Spleen (tissue), 11 donors: ENCODE measurements around the gene SMARCA4. TPM values are rescaled to one million over a fixed set of nuclear protein-coding genes. Genes with fewer than 3 reads are reported as not detected.

Experiments used
- DNase-seq: peaks from one replicate; pipeline ENCODE4 v3.0.0-alpha.2; 2020
- H3K27ac ChIP-seq, 8 donors: fragments of 200-600 bp; sonication (generic) in 7 of 8; 1 replicate in 4 of 8; 2 replicates in 4 of 8; pipeline versions ENCODE4 v1.5.0 to v1.8.0; 2016 to 2021; ENCODE audit warnings: inconsistent platforms in 4 of 8, mild to moderate bottlenecking in 4 of 8, moderate library complexity in 1 of 8
- H3K27me3 ChIP-seq, 7 donors: fragments of 200-600 bp; sonication (generic) in 6 of 7; replicated peaks in 1 of 7; 1 replicate in 4 of 7; 2 replicates in 3 of 7; pipeline versions ENCODE4 v1.5.0 to v1.8.0; 2016 to 2021; ENCODE audit warnings: inconsistent platforms in 3 of 7, mild to moderate bottlenecking in 1 of 7
- H3K36me3 ChIP-seq, 6 donors: fragments of 200-600 bp; sonication (generic) in 5 of 6; 1 replicate in 4 of 6; 2 replicates in 2 of 6; pipeline versions ENCODE4 v1.5.0 to v1.8.0; 2016 to 2021; ENCODE audit warnings: inconsistent platforms in 2 of 6
- H3K4me1 ChIP-seq, 6 donors: fragments of 200-600 bp; sonication (generic) in 5 of 6; 1 replicate in 3 of 6; 2 replicates in 3 of 6; pipeline versions ENCODE4 v1.5.0 to v1.8.0; 2016 to 2021; ENCODE audit warnings: inconsistent platforms in 3 of 6
- H3K4me3 ChIP-seq, 8 donors: fragments of 200-600 bp; sonication (generic) in 7 of 8; 1 replicate in 4 of 8; 2 replicates in 4 of 8; pipeline versions ENCODE4 v1.5.0 to v1.8.0; 2016 to 2021; ENCODE audit warnings: inconsistent platforms in 4 of 8, mild to moderate bottlenecking in 4 of 8, moderate library complexity in 2 of 8
- H3K9me3 ChIP-seq, 8 donors: fragments of 200-600 bp; sonication (generic) in 7 of 8; 1 replicate in 4 of 8; 2 replicates in 4 of 8; pipeline versions ENCODE4 v1.5.0 to v1.8.0; 2016 to 2021; ENCODE audit warnings: inconsistent platforms in 4 of 8
- POLR2A ChIP-seq, 3 donors: fragments of 450-650 bp; IDR thresholded peaks; one replicate each; pipeline ENCODE4 v1.5.1; 2017; ENCODE audit warnings: antibody characterized with exemption in 3 of 3, mild to moderate bottlenecking in 1 of 3
- POLR2AphosphoS5 ChIP-seq, 3 donors: sonication (generic); formaldehyde crosslinking; IDR thresholded peaks; one replicate each; pipeline ENCODE4 v1.5.1; 2017; ENCODE audit warnings: antibody characterized with exemption in 3 of 3
- WGBS, 5 donors: extraction: QIAGEN DNeasy Blood & Tissue Kit in 3 of 5; methylation state at CpG; one replicate each; pipeline versions ENCODE4 v1.1.5 to v1.1.7; 2013 to 2018; 5-methylcytosine and 5-hydroxymethylcytosine counted together
- intact Hi-C: fragments of 100-400 bp; cut with DNase I; formaldehyde crosslinking; loops from one replicate; pipeline ENCODE4 v1.15.0; 2023; ENCODE audit warnings: low total_unique reads
- polyA plus RNA-seq, 3 donors: library from polyadenylated mRNA; stranded (reverse); fragments of 200-250 nt; gene quantifications; one replicate each; pipeline ENCODE4 v1.2.1, GENCODE V29; 2013
- total RNA-seq, 7 donors: library from RNA; depleted of rRNA in 3 of 7; stranded (reverse); fragments of >200 nt in 3 of 7; fragmentation: NEBNext Ultra II Directional in 4 of 7; extraction: Animal tissue kit (Norgen Biotek cat#: 25700) in 4 of 7; gene quantifications; one replicate each; pipeline versions ENCODE4 v1.1.0 to v1.2.1, GENCODE V29; 2016 to 2021
- TF ChIP-seq, protein P1 (sequence below), 11 experiments: fragments of 200-600 bp in 7 of 11; fragments of 450-650 bp in 4 of 11; sonication (generic) in 4 of 11; IDR thresholded peaks in 8 of 11; conservative IDR thresholded peaks in 3 of 11; 1 replicate in 7 of 11; 2 replicates in 4 of 11; pipeline versions ENCODE4 v1.4.0 to v1.8.0; 2016 to 2021; ENCODE audit warnings: antibody characterized with exemption in 11 of 11, inconsistent platforms in 4 of 11, mild to moderate bottlenecking in 1 of 11
- donor health status: healthy with polysubstance abuse.
- donor health status: DM: no; HTN: no; CAD: no; lungs with moderate emphysema.
- donor health status: DM: no; HTN: no; CAD: no.
- donor health status: Bipolar disorder and iron deficiency.
- donor health status: healthy.
- donor health status: DM: no; HTN: no; CAD: no.
- donor health status: DM: yes; HTN: yes; CAD: no.

SMARCA4 gene
- total and polyA plus RNA-seq, 10 donors = 41.6 to 95.6 (median 65.8) TPM

DNA sequence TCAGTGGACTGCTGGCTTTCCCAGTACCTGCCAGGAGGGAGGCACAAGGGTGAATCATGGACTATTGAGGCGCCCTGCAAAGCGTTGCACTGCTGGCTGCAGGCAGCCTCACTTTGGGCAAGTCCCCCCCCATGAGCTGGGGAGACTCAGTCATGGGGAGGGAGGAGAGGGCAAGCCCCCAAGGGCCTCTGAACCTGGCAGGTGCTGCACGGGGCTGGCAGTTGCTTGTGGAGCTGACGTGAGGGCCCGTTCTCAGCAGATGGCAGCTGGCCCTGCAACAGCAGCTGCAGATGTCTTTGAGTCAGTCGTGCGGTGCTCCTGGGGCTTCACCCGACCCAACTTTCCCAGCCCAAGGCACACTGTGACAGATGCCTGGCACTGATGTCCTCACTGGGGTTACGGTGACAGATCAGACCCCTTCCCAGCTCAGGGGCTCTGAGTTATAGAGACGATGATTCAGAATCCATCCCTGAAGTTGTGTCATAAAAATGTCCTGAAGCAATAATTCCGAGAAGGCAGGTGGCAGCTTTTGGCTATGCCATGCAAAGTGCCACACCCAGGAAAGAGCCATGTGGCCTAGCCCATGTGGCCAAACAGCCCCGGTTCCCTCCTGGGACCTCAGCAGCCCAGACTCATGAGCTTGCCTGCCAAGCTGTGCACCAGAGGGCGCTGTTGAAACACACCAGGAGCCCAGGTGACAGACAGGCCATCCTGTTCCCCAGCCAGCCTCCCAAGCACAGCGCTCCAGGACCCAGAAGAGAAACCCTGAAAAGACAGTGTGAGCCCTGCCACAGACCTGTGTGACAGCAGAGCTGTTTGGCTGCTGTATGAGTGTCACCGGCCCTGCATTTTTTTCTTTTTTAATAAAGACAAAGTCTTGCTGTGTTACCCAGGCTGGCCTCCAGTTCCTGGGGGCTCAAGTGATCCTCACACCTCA lies 74.9 kb downstream of the SMARCA4 start:
- peak; percentile 96 for DNase-seq
- Histone ChIP-seq H3K36me3 (peaks cover 0 to 100% (median 84%) of the 10 kb centered on the region in 6 donors), H3K4me1 (peaks cover 5 to 20% (median 11%) of the 10 kb centered on the region in 6 donors), H3K9me3 (no peaks in the 10 kb centered on the region), H3K4me3 (no peak overlapping the region), H3K27ac (peak overlapping the region in 4 of 8 donors; percentile 10 to 67 (median 22)), H3K27me3 (no peaks in the 10 kb centered on the region)
- TF ChIP-seq, protein P1, sequence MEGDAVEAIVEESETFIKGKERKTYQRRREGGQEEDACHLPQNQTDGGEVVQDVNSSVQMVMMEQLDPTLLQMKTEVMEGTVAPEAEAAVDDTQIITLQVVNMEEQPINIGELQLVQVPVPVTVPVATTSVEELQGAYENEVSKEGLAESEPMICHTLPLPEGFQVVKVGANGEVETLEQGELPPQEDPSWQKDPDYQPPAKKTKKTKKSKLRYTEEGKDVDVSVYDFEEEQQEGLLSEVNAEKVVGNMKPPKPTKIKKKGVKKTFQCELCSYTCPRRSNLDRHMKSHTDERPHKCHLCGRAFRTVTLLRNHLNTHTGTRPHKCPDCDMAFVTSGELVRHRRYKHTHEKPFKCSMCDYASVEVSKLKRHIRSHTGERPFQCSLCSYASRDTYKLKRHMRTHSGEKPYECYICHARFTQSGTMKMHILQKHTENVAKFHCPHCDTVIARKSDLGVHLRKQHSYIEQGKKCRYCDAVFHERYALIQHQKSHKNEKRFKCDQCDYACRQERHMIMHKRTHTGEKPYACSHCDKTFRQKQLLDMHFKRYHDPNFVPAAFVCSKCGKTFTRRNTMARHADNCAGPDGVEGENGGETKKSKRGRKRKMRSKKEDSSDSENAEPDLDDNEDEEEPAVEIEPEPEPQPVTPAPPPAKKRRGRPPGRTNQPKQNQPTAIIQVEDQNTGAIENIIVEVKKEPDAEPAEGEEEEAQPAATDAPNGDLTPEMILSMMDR (IDR thresholded peaks at IDR 0.05 in 8 of 11, conservative IDR thresholded peaks at IDR 0.05 in 3 of 11) = peak; percentile 81 to 96 (median 92)
- no peak for TF ChIP-seq POLR2A (IDR thresholded peaks at IDR 0.05)
- TF ChIP-seq POLR2AphosphoS5 (IDR thresholded peaks at IDR 0.05) = peak; percentile 55 to 74 (median 67)
- intact Hi-C loops = loop anchor here (5.0 kb wide), 2 partner anchors 97 to 167 kb away; no protein-coding TSS in a partner anchor
- WGBS, 5 donors = 38 to 53% (median 52%) methylated on average over 10 to 15 of the region's 15 CpGs

DNA sequence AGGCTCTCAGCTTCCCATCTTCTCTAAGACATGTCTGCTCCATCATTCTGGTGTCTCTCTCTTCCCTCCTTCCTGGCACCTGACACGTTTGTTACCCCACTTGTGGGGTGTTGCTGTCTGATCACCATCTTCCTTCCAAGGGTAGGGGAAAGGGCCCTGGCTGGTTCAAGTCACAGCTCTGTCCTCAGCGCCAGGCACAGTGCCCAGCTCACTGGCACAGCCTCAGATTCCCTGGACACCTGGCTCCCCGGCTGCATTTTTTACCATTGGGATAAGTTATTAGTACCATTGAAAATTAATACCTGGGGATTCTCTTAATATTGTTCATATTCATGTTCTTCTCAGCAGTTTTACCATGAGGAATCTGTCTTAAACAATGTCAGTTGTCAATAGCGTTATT lies 77.7 kb downstream of the SMARCA4 start:
- intact Hi-C loops = loop anchor here (5.0 kb wide), 2 partner anchors 94 to 164 kb away; no protein-coding TSS in a partner anchor
- no peak for TF ChIP-seq POLR2A (IDR thresholded peaks at IDR 0.05)
- TF ChIP-seq, protein P1 (IDR thresholded peaks at IDR 0.05 in 8 of 11, conservative IDR thresholded peaks at IDR 0.05 in 3 of 11) = no peak
- TF ChIP-seq POLR2AphosphoS5 (IDR thresholded peaks at IDR 0.05) = no peak
- H3K27me3 ChIP-seq = no peaks in the 10 kb centered on the region
- no peak for DNase-seq
- peaks cover 5 to 20% (median 11%) of the 10 kb centered on the region in 6 donors for H3K4me1 ChIP-seq
- no peaks in the 10 kb centered on the region for H3K9me3 ChIP-seq
- WGBS, 5 donors = 87 to 95% (median 92%) methylated on average over 4 of the region's 4 CpGs
- H3K27ac ChIP-seq = no peak overlapping the region
- peaks cover 0 to 100% (median 81%) of the 10 kb centered on the region in 6 donors for H3K36me3 ChIP-seq
- no peak overlapping the region for H3K4me3 ChIP-seq

GRCh38 chr19:11041194-11041593 lies 80.4 kb downstream of the SMARCA4 start:
- Histone ChIP-seq H3K4me3 (no peak overlapping the region), H3K36me3 (peaks cover 0 to 98% (median 65%) of the 10 kb centered on the region in 6 donors), H3K4me1 (peaks cover under 1 to 10% (median 3%) of the 10 kb centered on the region in 6 donors), H3K27me3 (no peaks in the 10 kb centered on the region), H3K27ac (no peak overlapping the region), H3K9me3 (no peaks in the 10 kb centered on the region)
- intact Hi-C loops = no loop called here
- 96 to 98% (median 97%) methylated on average over 33 of the region's 33 CpGs for WGBS, 5 donors
- peak; percentile 51 for DNase-seq
- TF ChIP-seq POLR2A (IDR thresholded peaks at IDR 0.05) (no peak), POLR2AphosphoS5 (IDR thresholded peaks at IDR 0.05) (peak in 1 of 3 donors; percentile 4)

DNA sequence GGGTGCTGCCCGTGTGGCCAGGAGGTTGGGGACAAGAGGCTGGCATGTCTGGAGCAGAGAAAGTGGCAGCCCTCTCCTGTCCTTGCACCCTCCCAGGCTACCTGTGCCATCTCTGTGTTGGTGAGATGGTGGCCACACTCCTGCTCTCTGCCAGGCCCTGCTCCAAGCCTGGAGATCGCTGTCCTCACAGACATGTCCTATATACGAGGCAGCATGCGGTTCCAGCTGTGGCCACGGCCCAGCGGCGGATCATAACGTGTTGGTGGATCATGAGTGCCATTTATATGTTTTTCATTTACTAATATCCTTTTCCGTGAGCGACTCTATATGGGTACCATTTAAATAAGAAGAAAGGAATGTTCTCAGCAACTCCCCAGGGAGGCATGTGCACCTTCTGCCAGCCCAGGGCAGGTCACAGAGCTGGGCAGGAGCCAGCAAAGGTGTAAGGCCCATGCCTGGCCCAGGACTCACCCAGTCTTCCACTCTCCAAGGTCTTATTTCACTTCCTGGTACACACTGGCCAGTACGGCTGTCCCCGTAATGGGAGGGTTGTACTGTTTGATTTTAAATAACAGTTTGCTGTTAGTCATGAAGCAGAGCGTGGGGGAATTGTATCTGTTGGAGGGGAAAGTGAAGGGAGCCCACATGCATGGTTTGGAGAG lies 81.3 kb downstream of the SMARCA4 start:
- no peak overlapping the region for H3K27ac ChIP-seq
- intact Hi-C loops = no loop called here
- TF ChIP-seq, protein P1 (IDR thresholded peaks at IDR 0.05 in 8 of 11, conservative IDR thresholded peaks at IDR 0.05 in 3 of 11) = no peak
- DNase-seq = no peak
- no peaks in the 10 kb centered on the region for H3K27me3 ChIP-seq
- H3K4me3 ChIP-seq = no peak overlapping the region
- WGBS, 5 donors = 91 to 95% (median 94%) methylated on average over 13 of the region's 13 CpGs
- peaks cover 0 to 89% (median 60%) of the 10 kb centered on the region in 6 donors for H3K36me3 ChIP-seq
- H3K9me3 ChIP-seq = no peaks in the 10 kb centered on the region
- peaks cover 6 to 15% (median 10%) of the 10 kb centered on the region in 6 donors for H3K4me1 ChIP-seq
